Germinal center (tissue), 1 donor: ENCODE data around the gene WDR44.
"Not testable (repeated sequence)": the region's sequence is repeated elsewhere in the genome, so short reads cannot be mapped to it uniquely, and the experiment has no call there.

Experiments
- DNase-seq: peaks from one replicate; pipeline ENCODE4 v3.0.0; 2012; ENCODE audit warnings: mixed read lengths, low spot score

Gene WDR44

GRCh38 chrX:118360429-118361125, 14.7 kb downstream of the WDR44 start:
- DNase-seq = no peak

- no peak for DNase-seq
Measured at GRCh38 chrX:118364261-118364660, 18.4 kb downstream of the WDR44 start.

- DNase-seq = no peak
Measured at GRCh38 chrX:118367338-118367737, 21.4 kb downstream of the WDR44 start.

DNA sequence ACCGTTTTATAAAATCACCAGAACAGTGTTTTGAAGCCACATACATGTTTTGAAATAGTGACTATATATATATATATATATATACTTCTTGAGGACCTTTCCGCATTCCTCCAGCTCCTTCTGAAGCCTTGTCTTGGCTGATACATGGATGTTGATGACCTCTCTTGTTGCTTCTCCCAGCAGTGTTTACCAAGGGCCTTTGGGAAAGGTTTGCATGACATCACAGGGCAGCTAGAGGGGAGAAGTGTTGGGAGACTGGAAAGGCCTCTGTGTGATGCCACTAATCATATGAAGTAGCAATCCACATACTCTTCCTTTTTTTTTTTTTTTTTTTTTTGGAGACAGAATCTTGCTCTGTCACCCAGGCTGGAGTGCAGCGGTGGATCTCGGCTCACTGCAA, 22.5 kb downstream of the WDR44 start:
- no peak for DNase-seq

GRCh38 chrX:118370921-118371624, 25.2 kb downstream of the WDR44 start:
- no peak for DNase-seq

DNA sequence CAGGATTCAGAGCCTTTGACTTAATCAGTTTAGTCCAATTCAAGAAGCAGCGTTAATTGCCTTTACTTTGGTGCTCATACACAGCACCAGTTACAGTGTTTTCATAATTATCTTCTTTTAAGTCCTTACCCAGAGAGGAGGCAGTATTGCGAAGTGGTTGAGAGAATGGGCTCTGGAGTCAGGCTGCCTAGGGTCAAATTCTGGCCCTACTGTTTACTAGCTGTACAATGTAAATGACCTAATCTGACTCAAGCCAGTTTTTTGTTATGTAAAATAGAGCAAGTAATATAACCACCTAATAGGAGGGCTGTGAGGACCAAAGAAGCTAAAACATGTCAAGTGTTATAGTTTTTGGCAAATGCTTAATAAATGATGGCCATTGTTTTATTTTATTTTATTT, 27.6 kb downstream of the WDR44 start:
- no peak for DNase-seq

DNA sequence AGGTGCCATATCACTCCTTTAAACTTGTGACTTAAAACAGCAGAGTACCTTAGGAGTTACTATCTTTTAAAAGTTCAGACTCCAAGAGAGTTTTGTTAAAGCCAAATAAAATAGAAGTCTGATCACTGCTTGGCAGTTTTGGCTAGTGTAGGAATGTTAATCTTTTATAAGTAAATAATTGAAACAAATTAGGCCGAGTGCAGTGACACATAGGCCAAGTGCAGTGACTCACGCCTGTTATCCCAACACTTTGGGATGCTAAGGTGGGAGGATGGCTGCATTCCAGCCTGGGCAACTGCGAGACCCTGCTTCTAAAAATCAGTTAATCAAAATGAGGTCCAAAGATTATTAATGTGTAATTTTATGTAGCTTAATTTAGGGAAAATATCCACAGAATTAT, 37.2 kb downstream of the WDR44 start:
- no peak for DNase-seq

DNA sequence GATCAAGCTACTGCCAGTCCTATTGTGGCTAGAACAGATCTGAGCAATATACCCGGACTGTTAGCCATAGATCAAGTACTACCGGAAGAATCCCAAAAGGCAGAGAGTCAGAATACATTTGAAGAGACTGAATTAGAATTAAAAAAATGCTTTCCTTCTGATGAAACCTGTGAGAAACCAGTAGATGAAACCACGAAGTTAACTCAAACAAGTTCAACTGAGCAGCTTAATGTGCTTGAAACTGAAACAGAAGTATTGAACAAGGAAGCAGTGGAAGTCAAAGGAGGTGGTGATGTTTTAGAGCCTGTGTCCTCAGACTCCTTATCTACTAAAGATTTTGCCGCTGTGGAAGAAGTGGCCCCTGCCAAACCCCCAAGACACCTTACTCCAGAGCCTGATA, 46.8 kb downstream of the WDR44 start:
- no peak for DNase-seq

GRCh38 chrX:118396113-118396512, 50.2 kb downstream of the WDR44 start:
- DNase-seq = no peak

DNA sequence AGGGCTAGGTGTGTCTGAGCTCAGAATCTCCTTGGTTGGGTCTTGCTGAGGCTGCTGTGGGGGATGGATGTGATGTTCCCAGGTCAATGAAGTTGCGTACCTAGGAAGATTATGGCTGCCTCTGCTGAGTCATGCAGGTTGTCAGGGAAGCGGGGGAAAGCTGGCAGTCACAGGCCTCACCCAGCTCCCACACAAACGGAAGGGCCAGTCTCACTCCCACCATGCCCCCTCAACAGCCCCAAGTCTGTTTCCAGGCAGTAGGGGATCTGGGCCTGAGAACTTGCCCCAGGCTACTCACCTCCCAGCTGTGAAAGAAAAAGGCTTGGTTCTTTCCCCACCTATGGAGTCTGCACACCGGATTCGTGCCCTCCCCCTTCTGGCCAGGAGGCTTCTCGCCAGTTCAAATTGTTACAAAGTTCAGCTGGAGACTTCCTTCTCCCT, 72.9 kb downstream of the WDR44 start:
- DNase-seq = no peak

- DNase-seq = no peak
Measured at GRCh38 chrX:118420462-118420861, 74.6 kb downstream of the WDR44 start.

DNA sequence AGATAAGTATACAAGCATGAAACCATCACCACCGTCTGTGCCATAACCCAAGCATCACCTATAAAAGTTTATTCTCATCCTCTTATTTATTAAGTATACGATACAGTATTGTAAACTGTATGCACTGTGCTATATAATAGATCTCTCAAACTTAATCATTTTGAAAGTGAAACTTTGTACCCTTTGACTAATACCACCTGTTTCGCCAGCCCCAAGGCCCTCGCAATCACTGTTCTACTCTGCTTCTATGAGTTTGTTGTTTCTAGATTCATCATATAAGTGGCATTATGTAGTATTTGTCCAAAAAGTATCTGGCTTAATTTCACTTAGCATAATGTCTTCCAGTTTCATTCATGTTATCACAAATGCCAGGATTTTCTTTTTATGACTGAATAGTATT, 77.7 kb downstream of the WDR44 start:
- no peak for DNase-seq

DNA sequence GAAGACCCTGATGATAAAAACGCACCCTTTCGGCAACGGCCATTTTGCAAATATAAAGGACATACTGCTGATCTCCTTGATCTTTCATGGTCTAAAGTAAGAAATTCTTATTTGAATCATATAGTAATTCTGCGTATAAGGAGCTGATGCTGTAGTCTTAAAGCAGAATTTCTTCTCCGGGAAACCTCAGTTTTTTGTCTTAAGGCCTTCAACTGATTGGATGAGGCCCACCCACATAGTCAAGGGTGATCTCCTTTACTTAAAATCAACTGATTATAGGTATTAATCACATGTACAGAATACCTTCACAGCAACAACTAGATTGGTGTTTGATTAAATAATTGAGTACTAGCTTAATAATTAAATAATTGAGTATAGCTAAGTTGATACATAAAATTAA, 86.9 kb downstream of the WDR44 start:
- no peak for DNase-seq

- DNase-seq = no peak
Measured at GRCh38 chrX:118437283-118437682, 91.4 kb downstream of the WDR44 start.

GRCh38 chrX:118448273-118448783, 102.4 kb downstream of the WDR44 start:
- no peak for DNase-seq

DNA sequence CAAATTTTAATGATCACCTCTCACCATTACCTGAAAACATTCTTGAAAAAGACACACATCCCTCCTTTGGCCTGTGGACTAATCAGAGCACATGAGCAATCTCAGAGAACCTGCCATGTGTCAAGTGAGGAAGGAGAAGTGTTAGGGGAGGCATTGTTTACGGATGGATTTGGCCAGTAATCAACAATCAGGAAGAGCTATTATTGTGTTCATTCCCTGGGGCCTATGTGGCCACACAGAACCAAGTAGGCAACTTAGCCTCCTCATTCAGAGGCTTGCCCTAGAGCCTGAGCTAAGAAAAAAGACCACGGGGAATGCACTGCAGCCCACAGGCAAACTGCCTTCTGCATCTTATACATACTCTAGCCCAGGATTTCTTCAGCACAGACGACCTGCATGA, 109.1 kb downstream of the WDR44 start:
- no peak for DNase-seq

DNA sequence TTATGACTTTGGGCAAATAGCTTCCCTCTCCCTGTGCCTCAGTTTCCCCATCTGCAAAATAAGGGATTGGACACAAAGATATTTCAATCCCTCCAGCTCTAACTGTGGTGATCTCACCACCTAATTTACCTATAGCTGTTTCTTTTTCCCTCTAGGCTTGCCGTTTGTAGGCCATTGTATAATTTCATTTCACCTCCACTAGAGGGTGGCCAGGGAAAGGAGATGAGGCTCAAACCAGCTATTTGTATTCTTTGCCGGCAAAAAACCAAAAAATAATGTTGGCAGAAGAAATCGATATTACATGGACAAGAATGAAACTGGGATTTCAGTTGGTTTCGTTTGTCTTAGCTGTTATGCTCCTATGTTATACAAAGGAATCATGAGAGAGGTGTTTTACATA, 113.6 kb downstream of the WDR44 start:
- DNase-seq = peak; percentile 10

DNA sequence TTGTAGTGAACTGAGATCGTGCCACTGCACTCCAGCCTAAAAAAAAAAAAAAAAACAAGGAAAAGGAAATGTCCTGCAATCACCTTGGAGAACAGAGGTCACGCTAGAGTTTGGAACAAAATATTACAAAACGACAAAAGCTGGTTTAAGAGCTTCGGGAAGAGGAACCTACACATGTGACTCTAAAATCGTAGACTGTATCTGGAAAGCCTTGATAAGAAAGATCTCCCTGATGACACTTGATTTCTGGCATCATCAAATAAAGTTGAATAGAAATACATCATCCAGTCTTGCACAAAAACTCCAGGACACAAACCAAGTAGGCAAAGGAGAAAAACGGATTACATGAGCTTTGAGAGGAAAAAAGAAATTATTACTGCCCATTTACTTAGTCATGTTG, 118.6 kb downstream of the WDR44 start:
- DNase-seq = no peak

DNA sequence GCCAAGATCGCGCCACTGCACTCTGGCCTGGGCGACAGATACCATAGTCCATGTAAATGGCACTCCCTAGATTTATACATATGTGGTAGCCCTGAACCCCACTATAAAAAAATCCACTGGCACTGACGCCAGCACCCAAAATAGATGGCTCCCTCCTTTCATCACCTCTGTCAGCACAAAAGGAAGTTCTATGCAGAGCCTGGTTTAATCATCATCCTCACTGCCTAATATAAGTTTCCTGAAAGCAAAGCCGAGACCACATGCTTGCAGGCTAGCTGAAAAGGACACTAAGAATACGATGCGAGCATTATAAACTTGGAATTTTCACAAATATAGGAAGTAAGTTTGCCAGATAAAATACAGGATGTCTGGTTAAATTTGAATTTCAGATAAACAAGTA, 122.2 kb downstream of the WDR44 start:
- no peak for DNase-seq

DNA sequence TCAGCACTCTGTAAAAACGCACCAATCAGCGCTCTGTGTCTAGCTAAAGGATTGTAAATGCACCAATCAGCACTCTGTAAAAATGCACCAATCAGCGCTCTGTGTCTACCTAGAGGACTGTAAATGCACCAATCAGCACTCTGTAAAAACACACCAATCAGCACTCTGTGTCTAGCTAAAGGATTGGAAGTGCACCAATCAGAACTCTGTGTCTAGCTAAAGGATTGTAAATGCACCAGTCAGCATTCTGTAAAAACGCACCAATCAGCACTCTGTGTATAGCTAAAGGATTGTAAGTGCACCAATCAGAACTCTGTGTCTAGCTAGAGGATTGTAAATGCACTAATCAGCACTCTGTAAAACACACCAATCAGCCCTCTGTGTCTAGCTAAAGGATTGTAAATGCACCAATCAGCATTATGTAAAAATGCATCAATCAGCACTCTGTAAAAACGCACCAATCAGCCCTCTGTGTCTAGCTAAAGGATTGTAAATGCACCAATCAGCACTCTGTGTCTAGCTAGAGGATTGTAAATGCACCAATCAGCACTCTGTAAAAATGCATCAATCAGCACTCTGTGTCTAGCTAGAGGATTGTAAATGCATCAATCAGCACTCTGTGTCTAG, 124.9 kb downstream of the WDR44 start:
- DNase-seq = not testable (repeated sequence)

- no peak for DNase-seq
Measured at GRCh38 chrX:118474586-118474985, 128.7 kb downstream of the WDR44 start.

GRCh38 chrX:118475903-118476302, 130.0 kb downstream of the WDR44 start:
- DNase-seq = no peak

- DNase-seq = no peak
Measured at GRCh38 chrX:118480172-118480571, 134.3 kb downstream of the WDR44 start.
